HCT116 (cell line): ENCODE results near the gene TSPEAR. TPM values are rescaled to one million over a fixed set of nuclear protein-coding genes. Genes with fewer than 3 reads are reported as not detected.

Experiments
- ATAC-seq: fragments of 200-7000 bp; cut with Tn5 transposase; 2 replicates; pipeline ENCODE4 v1.9.1; 2020; ENCODE audit warnings: mild to moderate bottlenecking, moderate library complexity
- BruUV-seq: library from RNA; stranded (reverse); fragments of 400-500 nt; replicated peaks from 2 replicates; lab custom pipeline; 2021; lab: Mats Ljungman, UMichigan
- CTCF ChIA-PET: fragments of 300-600 bp; sonication (Branson Sonifier 250); formaldehyde crosslinking; loops from one replicate; lab custom pipeline; 2021; ENCODE audit warnings: antibody characterized with exemption; lab: Charles Lee
- POLR2A ChIA-PET: fragments of 300-600, 350-600 bp; sonication (Branson Sonifier 250); formaldehyde crosslinking; loops from one replicate; lab custom pipeline; 2021; ENCODE audit warnings: antibody characterized with exemption; lab: Charles Lee
- RAD21 ChIA-PET, 2 experiments: fragments of 300-600 bp; sonication (Branson Sonifier 250); formaldehyde crosslinking; loops; one replicate each; lab custom pipeline; 2023; ENCODE audit warnings: low total read pairs in 2 of 2; ENCODE audit not compliant: uncharacterized antibody in 2 of 2, unreplicated experiment in 2 of 2, low non-redundant PET in 1 of 2; lab: Charles Lee
- DNase-seq: peaks from one replicate; pipeline ENCODE4 v3.0.0-alpha.2; 2010; ENCODE audit warnings: low read depth, low spot score
- H2AFZ ChIP-seq: fragments of 200-600 bp; shearing (Covaris generic), sonication (generic); 2 replicates; pipeline ENCODE4 v1.6.1; 2017; ENCODE audit warnings: low read depth, mixed run types, mixed read lengths, antibody characterized with exemption, low read length; ENCODE audit not compliant: poor library complexity, severe bottlenecking
- H3K27ac ChIP-seq: 2 replicates; pipeline ENCODE4 v1.5.1; 2012; ENCODE audit warnings: low read depth, low read length
- H3K27me3 ChIP-seq: fragments of 200-600 bp; sonication (generic); 2 replicates; pipeline ENCODE4 v1.6.1; 2016; ENCODE audit warnings: mixed run types, low read length, mixed read lengths; ENCODE audit not compliant: insufficient read depth
- H3K36me3 ChIP-seq, 2 experiments: fragments of 200-500 bp in 1 of 2; fragments of 200-600 bp in 1 of 2; sonication (Bioruptor generic) in 1 of 2; sonication (generic) in 1 of 2; 2 replicates each; pipeline versions ENCODE4 v1.5.1 to v1.6.1; 2014 to 2016; ENCODE audit warnings: low read length in 2 of 2, inconsistent platforms in 1 of 2, mixed read lengths in 1 of 2, mixed run types in 1 of 2; ENCODE audit not compliant: insufficient read depth in 2 of 2, control insufficient read depth in 1 of 2
- H3K4me1 ChIP-seq, 2 experiments: fragments of 200-600 bp in 1 of 2; sonication (generic) in 1 of 2; 2 replicates each; pipeline versions ENCODE4 v1.5.1 to v1.6.1; 2012 to 2017; ENCODE audit warnings: low read length in 2 of 2, inconsistent platforms in 1 of 2, mild to moderate bottlenecking in 1 of 2, mixed read lengths in 1 of 2, mixed run types in 1 of 2, moderate library complexity in 1 of 2; ENCODE audit not compliant: insufficient read depth in 2 of 2, control insufficient read depth in 1 of 2
- H3K4me2 ChIP-seq: fragments of 200-600 bp; sonication (generic); 2 replicates; pipeline ENCODE4 v1.6.1; 2017; ENCODE audit warnings: mixed run types, low read length, mixed read lengths
- H3K4me3 ChIP-seq, 2 experiments: fragments of 200-600 bp in 1 of 2; sonication (generic) in 1 of 2; replicated peaks in 1 of 2; 2 replicates each; pipeline ENCODE4 v1.5.1; 2011 to 2016; ENCODE audit warnings: low read length in 2 of 2, control low read depth in 1 of 2, low read depth in 1 of 2, mild to moderate bottlenecking in 1 of 2, mixed read lengths in 1 of 2, mixed run types in 1 of 2
- H3K79me2 ChIP-seq: fragments of 200-600 bp; sonication (generic); 2 replicates; pipeline ENCODE4 v1.6.1; 2017; ENCODE audit warnings: mild to moderate bottlenecking, mixed run types, low read length, moderate library complexity, mixed read lengths; ENCODE audit not compliant: insufficient read depth
- H3K9ac ChIP-seq: fragments of 200-600 bp; sonication (generic); 2 replicates; pipeline ENCODE4 v1.6.1; 2016; ENCODE audit warnings: low read length, mixed read lengths
- H3K9me2 ChIP-seq: fragments of 200-600 bp; sonication (generic), shearing (Covaris generic); 2 replicates; pipeline ENCODE4 v1.6.1; 2017; ENCODE audit warnings: mixed run types, mild to moderate bottlenecking, moderate library complexity; ENCODE audit not compliant: insufficient read depth
- H3K9me3 ChIP-seq, 2 experiments: fragments of 200-500 bp in 1 of 2; fragments of 200-600 bp in 1 of 2; sonication (Bioruptor generic) in 1 of 2; sonication (generic) in 1 of 2; 2 replicates each; pipeline ENCODE4 v1.6.1; 2014 to 2017; ENCODE audit warnings: low read length in 2 of 2, mixed read lengths in 2 of 2, inconsistent platforms in 1 of 2, low read depth in 1 of 2, mild to moderate bottlenecking in 1 of 2, mixed run types in 1 of 2, moderate library complexity in 1 of 2; ENCODE audit not compliant: control insufficient read depth in 1 of 2, insufficient read depth in 1 of 2
- H4K20me1 ChIP-seq: fragments of 200-600 bp; sonication (generic), shearing (Covaris generic); 2 replicates; pipeline ENCODE4 v1.6.1; 2017; ENCODE audit warnings: mixed run types, mild to moderate bottlenecking, moderate library complexity; ENCODE audit not compliant: insufficient read depth
- CBX3 ChIP-seq: IDR thresholded peaks from 2 replicates; pipeline ENCODE4 v1.6.1; 2012; ENCODE audit warnings: low read depth
- CEBPB ChIP-seq: IDR thresholded peaks from 2 replicates; pipeline ENCODE4 v1.6.1; 2012; ENCODE audit warnings: low read depth
- EGR1 ChIP-seq: IDR thresholded peaks from 2 replicates; pipeline ENCODE4 v1.6.1; 2012; ENCODE audit warnings: low read depth
- ELF1 ChIP-seq: IDR thresholded peaks from 2 replicates; pipeline ENCODE4 v1.6.1; 2012; ENCODE audit warnings: low read depth, borderline replicate concordance
- POLR2AphosphoS5 ChIP-seq: IDR thresholded peaks from 2 replicates; pipeline ENCODE4 v1.6.1; 2011; ENCODE audit warnings: mild to moderate bottlenecking, low read depth, low read length, moderate library complexity
- SIN3A ChIP-seq: IDR thresholded peaks from 2 replicates; pipeline ENCODE4 v1.6.1; 2012; ENCODE audit warnings: low read depth
- SRF ChIP-seq: IDR thresholded peaks from 2 replicates; pipeline ENCODE4 v1.6.1; 2012; ENCODE audit warnings: low read depth
- TCF7L2 ChIP-seq: IDR thresholded peaks from 2 replicates; pipeline ENCODE4 v1.7.0; 2011; ENCODE audit warnings: borderline replicate concordance, inconsistent platforms; ENCODE audit not compliant: insufficient read depth, insufficient read length; ENCODE audit errors: extremely low read depth
- YY1 ChIP-seq: IDR thresholded peaks from 2 replicates; pipeline ENCODE4 v1.6.1; 2011; ENCODE audit warnings: low read length, low read depth, moderate library complexity, mild to moderate bottlenecking; ENCODE audit not compliant: insufficient replicate concordance; ENCODE audit errors: extremely low read depth
- ZFX ChIP-seq: fragments of 450-650 bp; IDR thresholded peaks from 2 replicates; pipeline ENCODE4 v1.6.1; 2017
- intact Hi-C: fragments of 100-400 bp; cut with micrococcal nuclease; formaldehyde crosslinking; loops from 2 replicates; pipeline ENCODE4 v1.10.0; 2022
- total RNA-seq: library from RNA; stranded (reverse); gene quantifications from one replicate; pipeline ENCODE4 v1.2.1, GENCODE V29; 2021; ENCODE audit not compliant: unreplicated experiment
- TF ChIP-seq, protein P1 (sequence below), 3 experiments: fragments of 200-600 bp in 1 of 3; sonication (generic) in 1 of 3; IDR thresholded peaks in 2 of 3; conservative IDR thresholded peaks in 1 of 3; 2 replicates each; pipeline ENCODE4 v1.5.1; 2012 to 2017; ENCODE audit warnings: low read depth in 2 of 3, low read length in 2 of 3, antibody characterized with exemption in 1 of 3, borderline replicate concordance in 1 of 3, control low read depth in 1 of 3, mild to moderate bottlenecking in 1 of 3, mixed read lengths in 1 of 3, mixed run types in 1 of 3, moderate library complexity in 1 of 3; ENCODE audit not compliant: insufficient read depth in 1 of 3
- TF ChIP-seq, protein P2 (sequence below): IDR thresholded peaks from 2 replicates; pipeline ENCODE4 v1.6.1; 2012
- TF ChIP-seq, protein P3 (sequence below): IDR thresholded peaks from 2 replicates; pipeline ENCODE4 v1.6.1; 2012

Gene TSPEAR
- total RNA-seq, 1 experiment from 2014 or later, result not detected

DNA sequence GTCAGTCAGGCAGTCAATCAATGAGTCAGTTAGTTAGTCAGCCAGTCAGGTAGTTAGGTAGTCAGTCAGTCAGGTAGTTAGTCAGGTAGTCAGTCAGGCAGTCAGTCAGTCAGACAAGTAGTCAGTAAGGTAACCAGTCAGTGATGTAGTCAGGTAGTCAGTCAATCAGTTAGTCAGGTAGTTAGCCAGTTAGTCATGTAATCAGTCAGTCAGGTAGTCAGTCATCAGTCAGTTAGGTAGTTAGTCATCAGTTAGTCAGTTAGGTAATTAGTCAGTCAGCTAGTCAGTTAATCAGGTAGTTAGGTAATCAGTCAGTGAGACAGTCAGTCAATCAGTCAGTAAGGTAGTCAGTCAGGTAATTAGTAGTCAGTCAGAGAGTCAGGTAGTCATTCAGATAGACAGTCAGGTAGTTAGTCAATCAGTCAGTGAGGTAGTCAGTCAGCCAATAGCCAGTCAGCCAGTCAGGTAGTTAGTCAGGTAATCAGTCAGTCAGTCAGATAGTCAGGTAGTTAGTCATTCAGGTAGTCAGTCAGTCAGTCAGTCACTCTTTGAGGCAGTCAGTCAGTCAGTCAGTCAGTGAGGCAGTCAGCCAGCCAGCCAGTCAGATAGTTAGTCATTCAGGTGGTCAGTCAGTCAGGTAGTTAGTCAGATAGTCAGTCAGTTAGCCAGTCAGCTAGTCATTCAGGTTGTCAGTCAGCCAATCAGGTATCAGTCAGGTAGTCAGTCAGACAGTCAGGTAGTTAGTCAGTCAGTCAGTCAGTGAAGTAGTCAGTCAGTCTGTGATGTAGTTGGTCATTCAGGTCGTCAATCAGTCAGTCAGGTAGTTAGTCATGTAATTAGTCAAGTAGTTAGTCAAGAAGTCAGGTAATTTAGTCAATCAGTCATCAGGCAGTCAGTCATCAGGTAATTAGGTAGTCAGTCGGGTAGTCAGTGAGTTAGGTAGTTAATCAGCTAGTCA, 186.7 kb downstream of the TSPEAR start (continued):
- TF ChIP-seq, protein P1, sequence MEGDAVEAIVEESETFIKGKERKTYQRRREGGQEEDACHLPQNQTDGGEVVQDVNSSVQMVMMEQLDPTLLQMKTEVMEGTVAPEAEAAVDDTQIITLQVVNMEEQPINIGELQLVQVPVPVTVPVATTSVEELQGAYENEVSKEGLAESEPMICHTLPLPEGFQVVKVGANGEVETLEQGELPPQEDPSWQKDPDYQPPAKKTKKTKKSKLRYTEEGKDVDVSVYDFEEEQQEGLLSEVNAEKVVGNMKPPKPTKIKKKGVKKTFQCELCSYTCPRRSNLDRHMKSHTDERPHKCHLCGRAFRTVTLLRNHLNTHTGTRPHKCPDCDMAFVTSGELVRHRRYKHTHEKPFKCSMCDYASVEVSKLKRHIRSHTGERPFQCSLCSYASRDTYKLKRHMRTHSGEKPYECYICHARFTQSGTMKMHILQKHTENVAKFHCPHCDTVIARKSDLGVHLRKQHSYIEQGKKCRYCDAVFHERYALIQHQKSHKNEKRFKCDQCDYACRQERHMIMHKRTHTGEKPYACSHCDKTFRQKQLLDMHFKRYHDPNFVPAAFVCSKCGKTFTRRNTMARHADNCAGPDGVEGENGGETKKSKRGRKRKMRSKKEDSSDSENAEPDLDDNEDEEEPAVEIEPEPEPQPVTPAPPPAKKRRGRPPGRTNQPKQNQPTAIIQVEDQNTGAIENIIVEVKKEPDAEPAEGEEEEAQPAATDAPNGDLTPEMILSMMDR (IDR thresholded peaks at IDR 0.05 in 2 of 3, conservative IDR thresholded peaks at IDR 0.05 in 1 of 3; ENCODE audit: borderline replicate concordance in 1 of 3, insufficient read depth in 1 of 3, low read depth in 2 of 3, low read length in 2 of 3), result no peak

DNA sequence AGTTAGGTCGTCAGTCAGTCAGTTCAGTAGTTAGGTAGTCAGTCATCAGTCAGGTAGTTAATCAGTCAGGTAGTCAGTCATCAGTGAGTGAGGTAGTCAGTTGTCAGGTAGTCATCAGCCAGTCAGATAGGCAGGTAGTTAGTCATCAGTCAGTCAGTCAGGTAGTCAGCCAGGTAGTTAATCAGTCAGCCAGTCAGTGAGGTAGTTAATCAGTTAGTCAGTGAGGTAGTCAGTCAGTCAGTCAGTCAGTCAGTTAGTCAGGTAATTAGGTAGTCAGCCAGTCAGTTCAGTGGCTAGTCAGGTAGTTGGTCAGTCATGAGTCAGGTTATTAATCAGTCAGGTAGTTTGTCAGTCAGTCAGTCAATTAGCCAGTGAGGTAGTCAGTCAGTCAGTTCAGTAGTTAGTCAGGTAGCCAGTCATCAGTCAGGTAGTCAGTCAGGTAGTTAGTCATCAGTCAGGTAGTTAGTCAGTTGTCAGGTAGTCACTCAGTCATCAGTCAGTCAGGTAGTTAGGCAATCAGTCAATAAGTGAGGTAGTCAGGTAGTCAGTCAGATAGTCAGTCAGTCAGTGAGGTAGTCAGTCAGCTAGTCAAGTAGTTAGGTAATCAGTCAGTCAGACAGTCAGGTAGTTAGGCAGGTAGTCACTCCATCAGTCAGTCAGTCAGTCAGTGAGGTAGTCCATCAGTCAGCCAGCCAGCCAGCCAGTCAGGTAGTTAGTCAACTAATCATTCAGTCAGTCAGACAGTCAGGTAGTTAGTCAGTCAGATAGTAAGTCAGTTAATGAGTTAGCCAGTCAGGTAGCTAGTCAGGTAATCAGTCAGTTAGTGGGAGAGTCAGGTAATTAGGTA, 187.6 kb downstream of the TSPEAR start:
- no peak overlapping the region for H3K4me2 ChIP-seq
- no peak overlapping the region for H3K4me3 ChIP-seq
- no peak overlapping the region for H3K27ac ChIP-seq
- BruUV-seq, result no TSS peak
- ATAC-seq (no peak), DNase-seq (no peak)
- H3K4me1 ChIP-seq, result no peaks in the 10 kb centered on the region
- no peaks in the 10 kb centered on the region for H3K27me3 ChIP-seq
- no peaks in the 10 kb centered on the region for H3K36me3 ChIP-seq
- no peaks in the 10 kb centered on the region for H3K9me2 ChIP-seq
- no peaks in the 10 kb centered on the region for H4K20me1 ChIP-seq
- H3K9ac ChIP-seq, result no peak overlapping the region
- ChIA-PET POLR2A (no interaction called here), CTCF (no interaction called here), RAD21 (no interaction called here)
- intact Hi-C loops, result no loop called here
- peaks cover 4 to 17% of the 10 kb centered on the region in 2 experiments; a peak in 1 of 4 replicates for H3K9me3 ChIP-seq
- H3K79me2 ChIP-seq, result no peaks in the 10 kb centered on the region; the same call in 1 of the 2 replicates
- no peak overlapping the region for H2AFZ ChIP-seq
- TF ChIP-seq SRF (no peak), SIN3A (no peak), EGR1 (no peak), ZFX (no peak), TCF7L2 (no peak), CBX3 (no peak), CEBPB (no peak), POLR2AphosphoS5 (no peak), ELF1 (no peak), YY1 (no peak)
- TF ChIP-seq, protein P1 (IDR thresholded peaks at IDR 0.05 in 2 of 3, conservative IDR thresholded peaks at IDR 0.05 in 1 of 3; ENCODE audit: borderline replicate concordance in 1 of 3, insufficient read depth in 1 of 3, low read depth in 2 of 3, low read length in 2 of 3), result no peak
- TF ChIP-seq, protein P2, sequence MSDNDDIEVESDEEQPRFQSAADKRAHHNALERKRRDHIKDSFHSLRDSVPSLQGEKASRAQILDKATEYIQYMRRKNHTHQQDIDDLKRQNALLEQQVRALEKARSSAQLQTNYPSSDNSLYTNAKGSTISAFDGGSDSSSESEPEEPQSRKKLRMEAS, result no peak
- TF ChIP-seq, protein P3, sequence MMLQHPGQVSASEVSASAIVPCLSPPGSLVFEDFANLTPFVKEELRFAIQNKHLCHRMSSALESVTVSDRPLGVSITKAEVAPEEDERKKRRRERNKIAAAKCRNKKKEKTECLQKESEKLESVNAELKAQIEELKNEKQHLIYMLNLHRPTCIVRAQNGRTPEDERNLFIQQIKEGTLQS, result no peak
